ENCODE data around the gene POLR2J.

GRCh38 chr7:102427019-102427405, 51.7 kb downstream of the POLR2J start:
- TF ChIP-seq POLR2AphosphoS5 (IDR thresholded peaks at IDR 0.05; ENCODE audit: low read depth): no peak
- TF ChIP-seq, protein P1, sequence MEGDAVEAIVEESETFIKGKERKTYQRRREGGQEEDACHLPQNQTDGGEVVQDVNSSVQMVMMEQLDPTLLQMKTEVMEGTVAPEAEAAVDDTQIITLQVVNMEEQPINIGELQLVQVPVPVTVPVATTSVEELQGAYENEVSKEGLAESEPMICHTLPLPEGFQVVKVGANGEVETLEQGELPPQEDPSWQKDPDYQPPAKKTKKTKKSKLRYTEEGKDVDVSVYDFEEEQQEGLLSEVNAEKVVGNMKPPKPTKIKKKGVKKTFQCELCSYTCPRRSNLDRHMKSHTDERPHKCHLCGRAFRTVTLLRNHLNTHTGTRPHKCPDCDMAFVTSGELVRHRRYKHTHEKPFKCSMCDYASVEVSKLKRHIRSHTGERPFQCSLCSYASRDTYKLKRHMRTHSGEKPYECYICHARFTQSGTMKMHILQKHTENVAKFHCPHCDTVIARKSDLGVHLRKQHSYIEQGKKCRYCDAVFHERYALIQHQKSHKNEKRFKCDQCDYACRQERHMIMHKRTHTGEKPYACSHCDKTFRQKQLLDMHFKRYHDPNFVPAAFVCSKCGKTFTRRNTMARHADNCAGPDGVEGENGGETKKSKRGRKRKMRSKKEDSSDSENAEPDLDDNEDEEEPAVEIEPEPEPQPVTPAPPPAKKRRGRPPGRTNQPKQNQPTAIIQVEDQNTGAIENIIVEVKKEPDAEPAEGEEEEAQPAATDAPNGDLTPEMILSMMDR (conservative IDR thresholded peaks at IDR 0.05; ENCODE audit: low read depth in 2 of 2): no peak
- no peak for TF ChIP-seq EZH2 (IDR thresholded peaks at IDR 0.05; ENCODE audit: low read depth, unreplicated experiment)
- no peak for TF ChIP-seq JUNB (IDR thresholded peaks at IDR 0.05; ENCODE audit: unreplicated experiment)
- TF ChIP-seq EZH2phosphoT487 (IDR thresholded peaks at IDR 0.05; ENCODE audit: unreplicated experiment): no peak
- no peak for TF ChIP-seq REST (IDR thresholded peaks at IDR 0.05; ENCODE audit: unreplicated experiment)
- no peak for TF ChIP-seq ETS1 (IDR thresholded peaks at IDR 0.05)
- no peak for TF ChIP-seq CREB1 (CRISPR knock-in tag; IDR thresholded peaks at IDR 0.05; ENCODE audit: low read depth)
- no peak for TF ChIP-seq ZNF331 (CRISPR knock-in tag; IDR thresholded peaks at IDR 0.05; ENCODE audit: low read depth)
- TF ChIP-seq STAT1 (IDR thresholded peaks at IDR 0.05; ENCODE audit: unreplicated experiment): no peak
